Measurements from ENCODE around the gene YIF1A.
"Not testable (repeated sequence)": the region's sequence is repeated elsewhere in the genome, so short reads cannot be mapped to it uniquely, and the experiment has no call there.

- TF ChIP-seq POLR2AphosphoS5 (IDR thresholded peaks at IDR 0.05; ENCODE audit: low read depth, low read length); CTCF (IDR thresholded peaks at IDR 0.05 in 2 of 3, conservative IDR thresholded peaks at IDR 0.05 in 1 of 3; ENCODE audit: borderline replicate concordance in 1 of 3, insufficient read depth in 1 of 3, low read depth in 2 of 3, low read length in 2 of 3); MAX (IDR thresholded peaks at IDR 0.05): not testable (repeated sequence)
Measured at GRCh38 chr11:66253081-66253480, 35.9 kb downstream of the YIF1A start.

Measured in HCT116 (cell line).